Measurements from ENCODE around the gene ITGAV.

Gene ITGAV

GRCh38 chr2:186575856-186576255 is 14.0 kb upstream of the ITGAV start:
- DNase-seq, result no peak

- DNase-seq, result no peak
Measured at GRCh38 chr2:186576614-186577013, 13.2 kb upstream of the ITGAV start.

GRCh38 chr2:186582698-186583097 is 7.2 kb upstream of the ITGAV start:
- DNase-seq, result no peak

- DNase-seq, result no peak
Measured at GRCh38 chr2:186584053-186584452, 5.8 kb upstream of the ITGAV start.

GRCh38 chr2:186588421-186588820 is 1.4 kb upstream of the ITGAV start:
- no peak for DNase-seq

GRCh38 chr2:186588940-186589611 is 780 bp upstream of the ITGAV start:
- no peak for DNase-seq

GRCh38 chr2:186590350-186590758 is 498 bp downstream of the ITGAV start:
- DNase-seq, result no peak

- peak; percentile 16 for DNase-seq
Measured at GRCh38 chr2:186590759-186591505, 1.1 kb downstream of the ITGAV start.

GRCh38 chr2:186591506-186591890 is 1.6 kb downstream of the ITGAV start:
- DNase-seq, result no peak

GRCh38 chr2:186592137-186592875 is 2.5 kb downstream of the ITGAV start:
- no peak for DNase-seq

- no peak for DNase-seq
Measured at GRCh38 chr2:186593523-186593922, 3.7 kb downstream of the ITGAV start.

GRCh38 chr2:186594001-186594722 is 4.3 kb downstream of the ITGAV start:
- DNase-seq, result no peak

GRCh38 chr2:186595219-186595618 is 5.4 kb downstream of the ITGAV start:
- no peak for DNase-seq

GRCh38 chr2:186599186-186599778 is 9.4 kb downstream of the ITGAV start:
- DNase-seq, result no peak

GRCh38 chr2:186603286-186603685 is 13.4 kb downstream of the ITGAV start:
- DNase-seq, result no peak

GRCh38 chr2:186605041-186605440 is 15.2 kb downstream of the ITGAV start:
- DNase-seq, result no peak

- no peak for DNase-seq
Measured at GRCh38 chr2:186607660-186608324, 17.9 kb downstream of the ITGAV start.

- no peak for DNase-seq
Measured at GRCh38 chr2:186610785-186611184, 20.9 kb downstream of the ITGAV start.

GRCh38 chr2:186611526-186611925 is 21.7 kb downstream of the ITGAV start:
- DNase-seq, result no peak

GRCh38 chr2:186612026-186612425 is 22.2 kb downstream of the ITGAV start:
- DNase-seq, result no peak

- DNase-seq, result no peak
Measured at GRCh38 chr2:186612555-186613440, 22.9 kb downstream of the ITGAV start.

Data from activated CD4-positive, alpha-beta T cell treated with anti-CD3 and anti-CD28 coated beads for 48 hours (primary cell).